Measurements from ENCODE around the gene GSTM4.
"Not testable (repeated sequence)": the region's sequence is repeated elsewhere in the genome, so short reads cannot be mapped to it uniquely, and the experiment has no call there.

GSTM4 gene

GRCh38 chr1:109657395-109657794 lies 1.5 kb downstream of the GSTM4 start:
- DNase-seq = no peak
- in situ Hi-C loops (cut with HindIII; ENCODE audit: low pct_ligation_motif_present, low pct_unique_long_range_greater_than_20kb, low sequenced_read_pairs) = no loop called here

GRCh38 chr1:109657970-109658369 lies 2.1 kb downstream of the GSTM4 start:
- in situ Hi-C loops (cut with HindIII; ENCODE audit: low pct_ligation_motif_present, low pct_unique_long_range_greater_than_20kb, low sequenced_read_pairs) = no loop called here

GRCh38 chr1:109658533-109659042 lies 2.7 kb downstream of the GSTM4 start:
- in situ Hi-C loops (cut with HindIII; ENCODE audit: low pct_ligation_motif_present, low pct_unique_long_range_greater_than_20kb, low sequenced_read_pairs) = no loop called here

More at GRCh38 chr1:109657970-109658369, 2.1 kb downstream of the GSTM4 start:
- no peak for DNase-seq

GRCh38 chr1:109659145-109659544 lies 3.2 kb downstream of the GSTM4 start:
- in situ Hi-C loops (cut with HindIII; ENCODE audit: low pct_ligation_motif_present, low pct_unique_long_range_greater_than_20kb, low sequenced_read_pairs) = no loop called here
- DNase-seq = no peak

More at GRCh38 chr1:109658533-109659042, 2.7 kb downstream of the GSTM4 start:
- no peak for DNase-seq

- DNase-seq = peak; percentile 32
- in situ Hi-C loops (cut with HindIII; ENCODE audit: low pct_ligation_motif_present, low pct_unique_long_range_greater_than_20kb, low sequenced_read_pairs) = no loop called here
Observed at GRCh38 chr1:109659997-109660690, 4.2 kb downstream of the GSTM4 start.

- DNase-seq; in situ Hi-C loops (cut with HindIII; ENCODE audit: low pct_ligation_motif_present, low pct_unique_long_range_greater_than_20kb, low sequenced_read_pairs): not testable (repeated sequence)
Observed at GRCh38 chr1:109660691-109661026, 4.8 kb downstream of the GSTM4 start.

GRCh38 chr1:109661391-109661790 lies 5.5 kb downstream of the GSTM4 start:
- no peak for DNase-seq
- in situ Hi-C loops (cut with HindIII; ENCODE audit: low pct_ligation_motif_present, low pct_unique_long_range_greater_than_20kb, low sequenced_read_pairs) = no loop called here

- in situ Hi-C loops (cut with HindIII; ENCODE audit: low pct_ligation_motif_present, low pct_unique_long_range_greater_than_20kb, low sequenced_read_pairs) = no loop called here
- no peak for DNase-seq
Observed at GRCh38 chr1:109664671-109665070, 8.8 kb downstream of the GSTM4 start.

GRCh38 chr1:109667452-109668122 lies 11.7 kb downstream of the GSTM4 start, which contains the start of gene GSTM2:
GSTM2 (plus strand) TSS chr1:109668057; CDS start chr1:109668116, 59 bp downstream.
- in situ Hi-C loops (cut with HindIII; ENCODE audit: low pct_ligation_motif_present, low pct_unique_long_range_greater_than_20kb, low sequenced_read_pairs) = no loop called here
- DNase-seq = peak; percentile 81

GRCh38 chr1:109668123-109668775 lies 12.3 kb downstream of the GSTM4 start:
- DNase-seq = no peak
- in situ Hi-C loops (cut with HindIII; ENCODE audit: low pct_ligation_motif_present, low pct_unique_long_range_greater_than_20kb, low sequenced_read_pairs) = no loop called here

- in situ Hi-C loops (cut with HindIII; ENCODE audit: low pct_ligation_motif_present, low pct_unique_long_range_greater_than_20kb, low sequenced_read_pairs) = no loop called here
- no peak for DNase-seq
Observed at GRCh38 chr1:109669246-109669948, 13.5 kb downstream of the GSTM4 start.

- DNase-seq; in situ Hi-C loops (cut with HindIII; ENCODE audit: low pct_ligation_motif_present, low pct_unique_long_range_greater_than_20kb, low sequenced_read_pairs): not testable (repeated sequence)
Observed at GRCh38 chr1:109669949-109670302, 14.0 kb downstream of the GSTM4 start.

- no peak for DNase-seq
- in situ Hi-C loops (cut with HindIII; ENCODE audit: low pct_ligation_motif_present, low pct_unique_long_range_greater_than_20kb, low sequenced_read_pairs) = no loop called here
Observed at GRCh38 chr1:109671067-109671466, 15.2 kb downstream of the GSTM4 start.

GRCh38 chr1:109673861-109674260 lies 18.0 kb downstream of the GSTM4 start:
- in situ Hi-C loops (cut with HindIII; ENCODE audit: low pct_ligation_motif_present, low pct_unique_long_range_greater_than_20kb, low sequenced_read_pairs); DNase-seq: not testable (repeated sequence)

- DNase-seq; in situ Hi-C loops (cut with HindIII; ENCODE audit: low pct_ligation_motif_present, low pct_unique_long_range_greater_than_20kb, low sequenced_read_pairs): not testable (repeated sequence)
Observed at GRCh38 chr1:109676683-109677381, 20.9 kb downstream of the GSTM4 start.

- in situ Hi-C loops (cut with HindIII; ENCODE audit: low pct_ligation_motif_present, low pct_unique_long_range_greater_than_20kb, low sequenced_read_pairs) = no loop called here
- DNase-seq = no peak
Observed at GRCh38 chr1:109677459-109677858, 21.6 kb downstream of the GSTM4 start.

GRCh38 chr1:109678637-109679036 lies 22.7 kb downstream of the GSTM4 start:
- DNase-seq; in situ Hi-C loops (cut with HindIII; ENCODE audit: low pct_ligation_motif_present, low pct_unique_long_range_greater_than_20kb, low sequenced_read_pairs): not testable (repeated sequence)

GRCh38 chr1:109684777-109685176 lies 28.9 kb downstream of the GSTM4 start:
- in situ Hi-C loops (cut with HindIII; ENCODE audit: low pct_ligation_motif_present, low pct_unique_long_range_greater_than_20kb, low sequenced_read_pairs); DNase-seq: not testable (repeated sequence)

Data from ACHN (cell line).